GM19452 (cell line): Measurements from ENCODE around the gene CASK.
"Not testable (repeated sequence)": the region's sequence is repeated elsewhere in the genome, so short reads cannot be mapped to it uniquely, and the experiment has no call there.

Experiments
- ATAC-seq: cut with Tn5 transposase; IDR thresholded peaks from one replicate; pipeline ENCODE4 v1.9.1; 2021; ENCODE audit not compliant: unreplicated experiment

CASK gene

DNA sequence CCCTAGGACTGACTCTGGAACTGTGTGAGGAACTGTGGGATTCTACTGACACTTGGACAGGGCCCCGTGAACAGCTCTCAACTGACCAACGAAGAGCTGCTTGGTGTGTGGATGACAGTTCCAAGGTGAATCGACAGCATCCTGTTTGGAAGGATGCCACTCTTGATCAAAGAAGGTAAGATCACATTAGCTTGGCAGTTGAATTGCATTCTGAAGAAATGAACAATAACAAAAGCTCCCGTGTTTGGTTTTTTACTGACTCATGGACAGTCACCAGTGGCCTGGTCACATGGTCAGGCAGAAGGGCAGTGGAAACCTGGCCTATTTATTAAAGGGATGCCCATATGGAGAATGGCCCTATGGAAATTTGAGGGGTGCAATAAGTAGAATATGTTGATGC, 267.7 kb downstream of the CASK start:
- ATAC-seq = no peak

DNA sequence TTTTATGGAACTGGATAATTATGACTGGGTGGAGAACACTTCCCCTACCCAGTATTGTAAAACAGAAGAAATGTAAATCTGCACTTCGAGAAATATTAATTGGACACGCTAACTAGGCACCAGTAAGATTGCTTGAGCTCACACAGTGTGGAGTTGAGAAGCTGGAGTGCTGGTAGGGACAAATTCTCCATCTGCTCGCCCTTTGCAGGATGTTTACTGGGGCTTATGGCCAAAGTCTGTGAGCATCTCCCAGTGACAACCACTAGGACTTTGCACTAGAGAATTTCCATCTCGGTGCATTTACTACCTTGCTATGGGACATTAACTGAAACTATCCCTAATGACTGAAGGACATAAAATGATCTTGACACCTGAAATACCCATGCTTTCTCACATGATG, 268.3 kb downstream of the CASK start:
- no peak for ATAC-seq

DNA sequence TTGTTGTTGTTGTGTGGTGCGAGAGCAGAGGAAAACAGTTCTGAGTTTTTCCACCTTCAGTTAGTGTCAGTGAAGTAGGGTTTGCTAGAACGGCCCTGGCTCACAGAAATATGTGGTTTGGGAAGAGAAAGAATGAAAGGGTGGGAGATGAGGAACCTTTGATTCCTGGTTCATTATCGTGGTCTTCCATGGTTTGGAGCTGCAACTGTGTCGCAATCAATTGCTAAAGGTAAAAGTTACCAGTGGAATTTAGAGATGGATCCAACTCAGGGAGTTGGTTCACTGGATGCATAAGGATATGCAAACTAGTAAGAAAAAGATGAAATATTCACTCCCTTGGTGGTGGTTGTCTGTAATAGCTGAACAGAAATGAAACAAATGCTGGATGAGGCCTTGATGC, 270.2 kb downstream of the CASK start:
- ATAC-seq = no peak

DNA sequence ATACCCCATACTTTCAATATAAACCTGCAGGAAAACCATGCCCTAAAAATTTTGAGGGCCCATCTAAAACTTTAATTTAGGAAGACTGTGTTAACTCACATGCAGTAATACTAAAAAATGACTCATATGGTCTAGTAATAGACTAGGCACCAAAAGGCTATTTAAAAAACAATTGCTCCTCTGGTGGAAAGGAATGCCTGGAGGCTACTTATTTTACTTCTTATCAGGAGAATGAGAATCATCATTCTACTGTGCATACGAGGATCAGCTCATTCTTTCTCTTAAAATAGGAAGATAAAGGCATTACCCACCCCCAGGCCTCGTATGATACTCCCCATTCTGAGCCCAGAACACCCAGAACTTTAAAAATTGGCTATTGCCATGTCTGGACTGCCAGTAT, 277.2 kb downstream of the CASK start:
- not testable (repeated sequence) for ATAC-seq

DNA sequence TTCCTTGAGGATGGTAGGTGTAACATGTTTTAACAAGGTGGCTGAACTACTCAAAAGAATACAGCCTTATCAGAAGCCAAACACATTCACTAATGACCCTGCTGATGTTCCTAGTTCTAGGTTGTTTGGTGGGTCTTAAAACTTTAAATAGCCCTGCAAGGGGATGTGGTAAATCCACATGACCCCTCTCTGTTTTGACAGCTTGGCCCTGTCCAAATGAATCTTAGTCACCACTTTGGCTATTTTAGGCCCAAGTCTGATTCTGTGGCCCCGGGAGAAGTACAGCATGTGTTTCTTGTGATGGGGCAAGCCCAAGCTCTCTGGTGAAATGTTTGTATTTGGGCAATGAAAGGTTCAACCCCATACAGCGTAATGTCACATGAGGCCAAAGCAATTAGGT, 289.1 kb downstream of the CASK start:
- ATAC-seq = no peak

DNA sequence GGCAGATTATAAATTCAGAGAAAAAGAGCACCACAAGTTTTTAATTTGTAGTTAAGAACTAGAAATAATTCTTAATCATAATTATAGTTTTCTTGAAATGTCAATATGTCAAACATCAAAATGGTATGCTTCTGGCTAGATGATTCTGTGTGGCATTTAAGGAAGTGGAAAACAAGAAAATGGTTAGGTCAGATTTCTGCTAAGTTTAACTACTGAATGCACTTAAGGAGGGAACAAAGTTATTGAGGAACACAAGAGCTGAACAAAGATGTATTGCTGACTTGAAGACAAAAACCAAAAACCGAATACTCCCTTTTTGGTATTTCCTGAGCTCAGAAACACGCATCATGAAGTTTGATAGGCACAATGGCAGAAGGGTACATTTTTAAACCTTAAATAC, 293.3 kb downstream of the CASK start:
- no peak for ATAC-seq

DNA sequence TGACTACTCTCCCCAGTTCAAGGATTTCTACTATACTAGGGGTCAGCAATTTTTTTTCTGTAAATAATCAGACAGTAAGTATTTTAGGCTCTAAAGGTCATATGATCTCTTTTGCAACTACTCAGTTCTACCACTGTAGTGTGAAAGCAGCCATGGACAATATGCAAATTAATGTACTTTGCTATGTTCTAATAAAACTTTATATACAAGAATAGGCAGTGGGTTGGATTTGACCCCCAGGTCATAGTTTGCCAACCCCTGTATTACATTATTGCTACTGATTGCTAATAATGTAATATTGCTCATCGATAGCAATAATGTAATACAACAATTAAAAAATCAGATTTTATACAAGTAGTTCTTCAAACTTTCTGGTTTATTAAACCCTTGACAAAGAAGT, 293.8 kb downstream of the CASK start:
- no peak for ATAC-seq

DNA sequence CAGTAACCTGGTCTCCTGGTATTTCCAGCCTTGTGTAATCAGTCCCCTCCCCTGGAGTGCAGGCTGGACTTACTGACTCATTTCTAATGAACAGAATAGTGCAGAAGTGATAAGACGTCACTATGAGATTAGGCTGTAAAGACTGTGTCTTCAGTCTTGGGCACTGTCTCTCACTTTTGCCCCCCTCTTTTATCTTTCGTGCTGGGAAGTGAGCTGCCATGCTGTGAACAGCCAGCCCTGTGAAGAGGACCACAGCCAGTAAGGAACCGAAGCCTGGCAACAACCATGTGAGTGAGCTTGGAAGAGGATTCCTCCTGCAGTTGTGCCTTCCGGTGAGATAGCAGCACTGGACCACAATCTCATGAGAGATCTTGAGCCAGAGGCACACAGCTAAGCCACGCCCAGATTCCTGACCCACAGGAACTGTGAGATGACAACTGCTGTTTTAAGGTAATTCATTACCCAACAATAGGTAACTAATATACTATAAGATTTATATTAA, 302.1 kb downstream of the CASK start:
- ATAC-seq = no peak

DNA sequence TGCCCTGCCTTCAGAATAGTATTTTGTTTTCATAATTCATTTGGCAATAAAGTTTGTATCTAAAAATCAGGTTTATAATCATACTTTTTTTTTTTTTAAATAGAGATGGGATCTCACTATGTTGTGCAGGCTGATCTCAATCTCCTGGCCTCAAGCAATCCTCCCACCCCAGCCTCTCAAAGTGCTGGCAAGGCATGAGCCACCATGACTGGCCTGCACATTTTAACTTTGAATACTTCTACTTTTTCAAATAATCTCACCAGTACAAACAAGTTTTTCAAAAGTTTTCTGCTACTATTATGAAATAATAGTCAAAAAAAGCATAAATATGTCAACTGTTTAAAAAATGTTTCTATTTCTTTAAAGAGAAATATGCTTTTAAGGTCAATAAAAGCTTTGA, 304.1 kb downstream of the CASK start:
- ATAC-seq = no peak

DNA sequence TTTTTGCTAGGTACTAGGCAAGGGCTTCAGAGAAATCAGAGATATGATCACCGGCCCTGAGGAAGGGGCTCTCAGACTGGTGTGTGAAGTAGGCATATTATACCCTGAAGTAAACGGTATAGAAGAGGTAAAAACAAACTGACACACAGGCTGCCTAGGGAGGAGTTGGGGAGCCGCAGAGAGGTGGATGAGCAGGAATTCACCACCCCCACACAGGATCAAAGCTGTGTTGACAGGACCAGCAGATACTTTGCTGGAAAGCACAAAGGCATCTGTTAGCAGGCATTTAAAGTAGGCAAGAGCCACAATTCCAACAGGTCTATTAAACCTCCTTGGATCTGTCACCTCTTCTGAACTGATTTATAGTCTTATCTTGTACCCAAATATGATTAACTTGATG, 306.4 kb downstream of the CASK start:
- no peak for ATAC-seq

DNA sequence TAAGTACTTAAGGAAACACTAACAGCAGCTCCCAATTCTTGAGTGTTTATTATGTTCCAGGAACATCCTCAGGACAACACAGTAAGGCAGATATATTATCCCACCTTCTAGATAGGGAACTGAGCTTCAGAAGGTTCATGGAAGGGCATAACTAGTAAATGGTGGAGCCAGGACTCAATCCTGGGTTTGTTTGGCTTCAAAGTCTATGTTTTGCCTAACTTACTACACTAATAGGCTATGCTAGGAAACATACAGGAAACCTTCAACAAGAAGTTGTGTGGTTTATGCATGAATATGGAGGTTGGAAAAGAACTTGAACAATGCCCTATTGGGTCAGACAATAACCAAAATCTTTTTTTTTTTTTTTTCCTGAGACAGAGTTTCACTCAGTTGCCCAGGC, 307.1 kb downstream of the CASK start:
- no peak for ATAC-seq

DNA sequence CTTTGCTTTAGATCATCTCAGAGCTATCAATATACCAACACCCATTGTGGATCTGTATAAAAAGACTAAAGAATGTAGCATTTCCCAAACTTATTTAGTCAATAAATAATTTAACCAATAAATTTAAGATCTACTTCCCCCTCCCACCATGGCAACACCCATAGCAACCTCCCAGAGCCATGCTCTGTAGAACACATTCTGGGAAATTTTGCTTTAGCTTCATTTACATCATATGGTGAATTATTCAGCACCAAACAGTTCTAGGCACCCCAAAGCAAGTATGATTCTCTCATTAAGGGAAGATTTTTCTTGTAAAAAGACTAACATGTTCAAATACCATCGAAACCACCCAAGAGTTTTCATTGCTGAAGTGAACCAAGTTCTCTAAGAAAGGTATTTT, 315.1 kb downstream of the CASK start:
- ATAC-seq = no peak

DNA sequence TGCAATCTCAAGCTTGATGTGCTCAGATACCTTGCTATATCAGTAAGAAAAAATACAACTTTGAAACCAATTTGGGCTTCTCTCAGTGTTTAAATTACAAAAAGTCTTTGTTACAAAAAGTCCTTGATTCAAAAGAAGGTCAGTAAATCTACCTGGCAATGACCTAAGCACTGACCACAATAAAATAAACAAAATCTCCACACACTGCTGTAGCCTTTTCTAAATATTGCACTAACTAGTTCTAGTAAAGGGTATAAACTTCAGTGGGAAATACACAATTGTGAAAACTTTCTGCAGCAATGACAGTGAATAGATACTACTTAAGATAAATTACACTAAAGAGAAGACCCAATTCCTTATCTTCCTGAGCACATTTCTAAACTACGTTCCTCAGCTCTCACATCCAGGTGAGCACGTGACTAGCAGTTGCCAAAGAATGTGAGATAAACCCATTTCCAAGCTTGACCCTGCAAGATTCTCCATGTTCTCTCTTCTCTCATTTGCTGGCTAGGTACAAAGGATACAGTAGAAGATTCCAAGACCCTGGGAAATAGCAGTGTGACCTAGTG, 316.0 kb downstream of the CASK start:
- ATAC-seq = no peak

DNA sequence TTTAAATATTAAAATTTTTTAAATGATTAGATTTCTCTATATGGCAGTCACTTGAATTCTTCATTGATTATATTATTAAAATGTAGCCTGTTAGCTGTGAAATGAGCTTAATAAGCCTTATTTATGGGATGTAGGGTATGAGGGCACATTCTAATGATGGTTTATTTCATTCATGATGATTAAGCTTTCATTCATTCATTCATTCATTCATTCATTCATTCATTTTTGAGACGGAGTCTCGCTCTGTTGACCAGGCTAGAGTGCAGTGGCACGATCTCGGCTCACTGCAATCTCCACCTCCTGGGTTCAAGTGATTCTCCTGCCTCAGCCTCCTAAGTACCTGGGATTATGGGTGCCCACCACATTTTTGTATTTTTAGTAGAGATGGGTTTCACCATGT, 317.3 kb downstream of the CASK start:
- not testable (repeated sequence) for ATAC-seq

DNA sequence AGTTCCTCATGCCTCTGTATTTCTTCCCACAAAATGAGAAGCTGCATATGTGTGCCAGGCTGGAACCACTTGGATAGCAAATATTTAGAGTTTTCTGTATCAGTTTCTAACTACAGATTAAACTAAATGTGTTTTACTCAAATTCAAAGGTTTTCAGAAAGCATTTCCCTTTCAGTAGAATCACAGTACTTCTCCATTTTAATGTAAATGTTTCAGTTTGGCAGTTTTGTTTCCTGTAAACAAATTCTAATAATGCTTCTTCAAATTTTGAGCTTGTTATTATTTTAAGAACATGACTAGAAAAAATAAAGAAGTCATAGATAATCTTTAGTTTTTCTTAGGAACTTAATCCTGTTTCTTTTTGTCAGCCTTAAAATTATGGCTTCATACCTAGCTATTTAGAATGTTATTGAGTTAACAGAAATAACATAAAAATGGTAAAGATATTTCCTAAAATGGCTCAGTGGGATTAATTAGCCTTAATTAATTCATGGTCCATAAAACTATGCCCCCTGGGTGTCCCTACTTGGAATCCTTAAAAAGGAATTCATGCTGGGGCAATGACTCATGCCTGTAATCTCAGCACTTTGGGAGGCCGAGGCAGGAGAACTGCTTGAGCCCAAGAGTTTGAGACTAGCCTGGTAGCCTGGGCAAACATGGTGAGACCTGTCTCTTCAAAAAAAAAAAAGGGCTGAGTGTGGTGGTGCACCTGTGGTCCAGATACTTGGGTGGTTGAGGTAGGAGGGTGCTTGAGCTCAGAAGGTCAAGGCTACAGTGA, 318.4 kb downstream of the CASK start:
- no peak for ATAC-seq

DNA sequence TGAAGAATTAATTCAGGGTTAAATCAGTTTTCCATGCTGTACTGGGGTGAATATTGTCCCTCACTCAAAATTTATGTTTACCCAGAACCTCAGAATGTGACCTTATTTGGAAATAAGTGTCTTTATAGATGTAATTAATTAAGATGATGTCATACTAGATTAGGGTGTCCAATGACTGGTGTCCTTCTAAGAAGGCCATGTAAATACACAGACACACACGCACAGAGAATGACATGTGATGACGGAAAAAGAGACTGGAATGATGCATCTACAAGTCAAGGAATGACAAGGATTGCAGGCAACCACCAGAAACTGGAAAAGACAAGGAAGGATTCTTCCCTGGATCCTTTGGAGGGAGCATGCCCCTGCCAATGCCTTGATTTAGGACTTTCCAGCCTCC, 319.2 kb downstream of the CASK start:
- ATAC-seq = no peak

DNA sequence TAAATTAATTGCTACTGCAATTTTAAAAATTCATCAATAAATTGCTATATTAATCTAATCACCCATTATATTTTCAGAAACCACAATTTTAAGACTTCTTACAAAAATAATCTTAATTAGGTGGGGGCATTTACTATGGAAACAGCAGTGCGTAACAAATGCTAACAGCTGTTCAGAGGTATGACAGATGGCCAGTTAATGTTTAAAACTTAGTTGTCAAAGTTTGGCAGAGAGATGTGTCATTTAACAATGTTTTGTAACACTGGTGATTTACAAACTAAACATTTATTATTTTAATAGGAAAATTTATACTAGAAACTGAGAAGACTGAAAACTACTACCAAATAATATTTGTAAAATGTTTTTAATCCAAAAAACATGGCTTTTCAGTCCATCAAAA, 319.8 kb downstream of the CASK start:
- no peak for ATAC-seq

DNA sequence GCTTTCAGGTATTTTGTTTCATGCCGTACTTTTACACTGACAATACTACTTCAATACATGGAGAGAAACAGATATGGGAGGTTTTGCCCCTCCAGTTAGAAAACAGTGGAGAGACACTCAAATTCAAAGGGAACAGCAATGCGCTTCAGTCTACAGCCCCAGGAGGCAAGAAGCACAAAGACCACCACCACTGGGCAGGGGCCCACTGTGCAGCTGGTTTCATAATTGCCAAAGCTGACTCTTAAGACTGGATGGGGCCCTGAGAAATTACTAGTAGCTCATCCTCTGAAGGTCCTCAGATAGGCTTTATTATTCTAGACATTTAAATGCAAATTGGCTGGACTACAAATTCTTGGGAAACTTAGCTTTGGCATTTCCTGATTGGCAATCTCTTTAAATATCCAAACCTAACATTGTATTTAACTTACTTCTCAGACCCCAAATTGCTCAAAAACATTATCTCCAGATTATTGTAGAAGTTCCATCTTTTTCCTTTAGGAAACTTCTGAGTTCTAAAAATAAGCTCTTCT, 320.5 kb downstream of the CASK start:
- ATAC-seq = no peak

DNA sequence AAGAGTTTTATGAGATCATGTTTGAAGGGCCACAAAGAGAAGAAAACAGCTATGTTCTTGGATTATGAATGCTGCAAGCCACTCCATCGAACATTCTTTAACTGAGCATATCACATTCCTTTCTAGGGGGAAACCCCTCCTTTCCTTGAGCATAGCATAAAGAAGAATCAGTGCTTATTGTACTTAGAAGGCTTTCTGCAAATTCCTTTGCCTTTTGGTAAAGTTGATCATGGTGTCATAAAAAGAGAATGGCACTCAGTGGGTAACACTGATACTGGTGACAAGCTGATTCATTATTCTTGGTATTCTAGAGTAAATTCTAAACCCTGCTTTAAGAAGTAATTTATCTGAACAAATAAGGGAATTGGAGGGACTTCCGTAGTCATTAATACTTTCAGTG, 323.1 kb downstream of the CASK start:
- ATAC-seq = no peak

DNA sequence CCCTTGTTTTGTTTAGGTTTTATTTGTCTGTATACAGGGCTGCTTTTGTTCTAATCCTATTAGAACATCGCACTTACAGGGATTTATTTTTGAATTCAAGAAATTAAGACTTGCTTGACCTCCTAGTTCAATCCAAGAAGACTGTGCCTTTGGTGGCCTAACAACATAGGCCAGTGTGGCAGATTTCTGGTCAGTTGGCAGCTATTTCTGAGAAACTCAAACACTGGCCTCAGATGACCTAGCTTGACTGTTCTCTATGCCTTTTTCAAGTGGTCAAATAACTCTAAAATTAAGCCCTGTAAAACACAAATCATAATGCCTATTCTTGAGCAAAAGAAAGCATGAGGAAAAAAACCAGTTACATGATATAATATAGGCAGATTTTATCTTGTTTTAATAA, 323.8 kb downstream of the CASK start:
- ATAC-seq = no peak

DNA sequence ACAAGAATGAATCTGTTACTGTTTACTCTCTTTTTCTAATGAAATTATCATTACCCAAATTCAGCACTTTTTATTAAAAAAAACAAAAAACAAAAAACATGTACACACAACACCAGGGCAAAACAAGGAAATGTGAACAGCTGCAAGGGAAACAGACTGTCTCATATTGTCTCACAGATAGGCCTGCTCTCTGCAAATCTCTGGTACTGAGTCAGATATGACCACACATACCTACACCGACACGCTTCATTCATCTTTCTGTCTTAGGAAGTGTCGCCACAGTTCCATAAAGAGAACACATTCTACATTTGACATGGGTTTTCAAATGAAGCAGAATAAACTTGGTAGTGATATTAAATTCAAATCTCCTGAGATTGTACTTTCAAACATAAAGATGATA, 326.8 kb downstream of the CASK start:
- ATAC-seq = peak; percentile 98

DNA sequence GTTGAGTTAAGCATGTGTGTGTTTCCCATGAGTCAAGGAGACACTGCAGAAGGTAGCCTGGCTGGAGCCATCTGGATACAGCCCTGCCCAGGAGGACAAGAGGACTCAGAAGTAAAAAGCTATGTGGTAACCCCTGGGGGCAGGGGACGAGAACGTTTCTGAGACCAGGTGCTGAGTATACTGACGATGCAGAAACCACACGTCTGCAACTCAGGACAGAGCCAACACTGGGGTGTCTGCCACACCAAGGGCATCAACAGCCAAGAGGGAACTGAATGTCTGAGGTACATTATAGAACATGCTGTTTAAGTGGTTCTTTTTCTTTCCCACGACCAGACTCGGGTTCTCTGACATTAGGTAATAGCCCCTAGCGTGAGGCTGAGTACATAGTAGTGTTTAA, 328.7 kb downstream of the CASK start:
- ATAC-seq = no peak

DNA sequence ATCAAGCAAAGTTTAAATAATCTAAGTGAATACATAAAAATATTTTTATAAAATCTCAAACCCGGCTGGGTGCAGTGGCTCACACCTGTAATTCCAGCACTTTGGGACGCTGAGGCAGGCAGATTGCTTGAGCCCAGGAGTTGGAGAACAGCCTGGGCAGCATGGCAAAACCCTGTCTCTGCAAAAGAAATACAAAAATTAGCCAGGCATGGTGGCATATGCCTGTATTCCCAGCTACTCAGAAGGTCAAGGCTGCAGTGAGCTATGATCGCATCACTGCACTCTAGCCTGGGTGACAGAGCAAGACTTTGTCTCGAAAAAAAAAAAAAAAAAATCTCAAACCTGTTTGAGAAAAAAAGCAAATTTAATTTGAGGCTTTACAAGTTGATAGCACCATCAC, 331.4 kb downstream of the CASK start:
- ATAC-seq = no peak
